Stimulated activated CD4-positive, alpha-beta T cell treated with anti-CD3 and anti-CD28 coated beads, Interleukin-4, amount 100 ng/mL, for 4 hours (primary cell): Measurements from ENCODE around the gene METAP1D.

Experiments
- DNase-seq, 2 experiments: peaks; one replicate each; pipeline ENCODE4 v3.0.0-alpha.2; 2020

Gene METAP1D

DNA sequence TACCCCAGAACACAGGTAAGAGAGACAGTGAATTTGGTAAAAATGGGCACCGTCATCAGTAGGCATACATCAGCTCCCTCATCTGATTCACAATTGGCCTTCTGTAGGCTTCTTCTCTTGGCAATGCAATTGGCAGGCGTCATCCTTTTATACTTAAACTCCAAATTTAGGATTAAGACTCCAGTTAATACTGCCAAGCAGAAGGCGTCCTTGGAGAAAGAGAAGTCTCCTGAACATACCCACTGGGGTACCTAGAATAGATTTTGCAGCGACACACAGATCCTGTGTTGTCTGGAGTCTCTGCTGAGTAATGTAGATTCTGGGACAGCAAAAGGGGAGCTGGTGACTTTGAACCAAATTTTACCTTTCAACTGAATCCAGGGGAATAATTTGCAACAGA is 592 bp upstream of the METAP1D start:
- DNase-seq, result no peak

GRCh38 chr2:172000696-172001361 is 1.1 kb downstream of the METAP1D start:
- DNase-seq, result no peak

GRCh38 chr2:172007372-172007771 is 7.6 kb downstream of the METAP1D start:
- DNase-seq, result no peak

DNA sequence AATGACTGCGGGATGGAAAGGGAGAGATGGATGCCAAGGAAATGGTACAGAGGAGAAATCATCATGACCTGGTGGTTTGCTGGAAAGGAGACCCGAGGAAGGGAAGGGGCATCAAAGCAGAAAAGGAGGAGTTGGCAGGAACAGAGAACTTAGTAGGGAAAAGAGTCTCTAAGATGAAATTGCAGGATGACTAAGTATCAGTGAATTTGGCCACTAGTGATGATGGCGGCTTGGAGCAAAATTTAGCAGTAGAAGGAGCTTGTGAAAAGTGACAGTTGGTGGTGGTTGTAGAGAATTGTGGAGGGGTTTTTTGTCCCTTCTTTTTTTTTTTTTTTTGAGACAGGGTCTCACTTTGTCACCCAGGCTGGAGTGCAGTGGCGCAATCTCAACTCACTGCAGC is 10.1 kb downstream of the METAP1D start:
- DNase-seq, result no peak

- DNase-seq, result no peak
These were observed 12.2 kb downstream of the METAP1D start for GRCh38 chr2:172011812-172012575.

DNA sequence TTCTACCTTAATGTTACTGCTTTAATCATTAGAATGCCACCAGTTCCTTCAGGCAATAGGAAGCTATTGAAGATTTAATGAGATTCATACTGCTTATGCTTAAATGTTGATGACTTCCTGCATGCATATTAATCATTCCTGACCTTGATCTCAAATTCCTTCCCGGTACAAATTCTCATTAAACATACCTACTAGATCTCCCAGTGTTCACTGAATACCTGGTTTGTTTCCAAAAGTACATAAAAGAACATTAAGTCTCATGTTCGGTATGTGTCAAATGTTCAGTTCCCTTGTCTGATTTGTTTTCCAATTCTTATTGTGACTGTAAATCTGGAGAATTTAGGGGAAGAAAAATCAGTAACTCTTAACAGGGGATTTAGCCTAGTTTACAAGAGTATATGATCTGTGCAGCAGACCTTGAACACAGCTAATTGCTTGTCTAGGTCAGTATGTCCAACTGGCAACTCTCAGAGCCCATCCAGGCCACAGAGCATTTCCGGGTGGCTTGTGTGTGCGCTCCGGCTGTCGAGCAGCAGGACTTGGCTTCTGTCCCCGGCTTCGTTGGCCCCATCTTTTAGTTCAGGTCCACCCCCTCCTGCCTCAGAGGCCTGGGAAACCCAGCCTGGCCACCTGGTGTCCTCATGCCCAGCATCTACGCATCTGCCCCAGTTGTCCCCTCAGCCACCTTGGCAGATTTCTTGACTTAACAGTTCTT is 13.1 kb downstream of the METAP1D start:
- no peak for DNase-seq

- no peak for DNase-seq
These were observed 13.6 kb downstream of the METAP1D start for GRCh38 chr2:172013396-172013795.

DNA sequence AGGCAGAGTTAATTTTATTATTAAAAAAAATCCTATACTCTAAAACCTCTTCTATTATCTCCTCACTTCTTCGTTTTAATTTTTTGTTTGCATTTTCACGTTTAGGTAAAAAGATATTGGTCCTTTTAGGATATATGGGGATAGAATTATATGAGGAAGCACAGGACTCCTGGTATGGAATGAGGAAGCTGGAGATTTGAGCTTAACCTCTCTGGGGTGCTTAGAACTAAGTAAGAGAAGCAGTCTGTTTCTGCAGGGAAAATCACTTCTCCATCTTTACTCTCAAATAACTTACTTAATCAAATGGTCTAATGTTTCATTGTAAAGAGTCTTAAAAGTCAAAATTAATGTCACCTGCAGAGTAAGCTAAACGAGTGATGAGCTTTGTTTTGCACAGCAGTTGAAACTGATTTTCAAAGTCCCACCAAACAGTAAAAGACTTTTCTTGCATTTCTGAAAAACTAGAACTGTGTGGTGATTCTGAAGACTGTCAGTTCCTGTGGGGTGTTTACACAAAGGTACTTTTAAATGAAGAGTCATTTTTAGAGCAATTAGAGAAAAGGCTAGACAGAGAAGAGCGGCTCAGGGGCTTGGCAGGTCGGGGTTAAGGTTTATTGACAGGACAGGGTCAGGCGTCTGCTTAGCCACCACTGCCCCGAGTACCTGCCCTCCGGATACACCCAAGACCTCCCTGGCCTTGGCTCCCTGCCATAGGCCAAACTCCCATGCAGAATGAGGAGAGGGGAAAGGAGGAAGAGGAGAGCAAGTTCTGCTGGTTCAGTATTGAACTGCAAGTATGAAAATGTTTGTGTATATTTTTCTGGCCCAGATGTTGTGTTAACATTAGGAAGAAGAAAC is 21.6 kb downstream of the METAP1D start:
- no peak for DNase-seq

GRCh38 chr2:172021955-172022354 is 22.2 kb downstream of the METAP1D start:
- DNase-seq, result no peak

DNA sequence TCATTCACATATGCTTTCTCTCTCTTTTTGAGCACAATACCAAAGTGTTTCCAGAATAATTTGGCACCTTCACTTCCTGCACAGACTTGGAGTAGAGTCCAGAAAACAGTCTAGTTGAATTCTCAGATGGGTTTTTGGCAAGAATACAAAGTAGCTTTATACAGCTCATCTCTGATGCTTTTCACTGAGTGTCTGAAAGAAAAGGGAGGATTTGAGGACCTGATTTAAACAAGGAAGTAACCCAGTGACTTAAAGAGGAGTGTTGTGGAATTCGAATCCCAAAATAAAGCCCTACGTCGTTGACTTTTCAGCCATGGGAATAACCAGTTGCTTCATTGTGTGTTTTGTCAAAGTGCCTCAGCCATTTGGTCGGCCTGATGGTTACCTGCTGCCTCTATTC is 31.8 kb downstream of the METAP1D start:
- DNase-seq, result no peak

DNA sequence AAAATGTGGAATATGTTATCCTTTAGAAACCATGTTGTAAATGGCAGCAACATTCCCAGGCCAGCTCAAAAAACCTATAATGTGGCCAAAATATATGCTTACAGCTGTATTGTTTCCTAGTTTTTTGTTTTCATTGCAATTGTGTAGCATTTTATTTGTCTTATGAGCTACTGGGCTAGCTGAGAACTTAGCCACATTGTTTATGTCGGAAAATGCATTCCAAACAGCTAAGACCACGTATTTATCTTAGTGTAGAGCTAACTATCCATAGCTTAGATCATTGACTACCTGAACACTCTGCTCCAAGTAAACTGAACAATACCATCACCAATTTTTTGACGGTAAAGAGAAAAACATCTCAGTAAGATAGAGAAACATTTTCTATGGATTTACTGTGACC is 38.4 kb downstream of the METAP1D start:
- no peak for DNase-seq

GRCh38 chr2:172038604-172039003 is 38.9 kb downstream of the METAP1D start:
- no peak for DNase-seq

DNA sequence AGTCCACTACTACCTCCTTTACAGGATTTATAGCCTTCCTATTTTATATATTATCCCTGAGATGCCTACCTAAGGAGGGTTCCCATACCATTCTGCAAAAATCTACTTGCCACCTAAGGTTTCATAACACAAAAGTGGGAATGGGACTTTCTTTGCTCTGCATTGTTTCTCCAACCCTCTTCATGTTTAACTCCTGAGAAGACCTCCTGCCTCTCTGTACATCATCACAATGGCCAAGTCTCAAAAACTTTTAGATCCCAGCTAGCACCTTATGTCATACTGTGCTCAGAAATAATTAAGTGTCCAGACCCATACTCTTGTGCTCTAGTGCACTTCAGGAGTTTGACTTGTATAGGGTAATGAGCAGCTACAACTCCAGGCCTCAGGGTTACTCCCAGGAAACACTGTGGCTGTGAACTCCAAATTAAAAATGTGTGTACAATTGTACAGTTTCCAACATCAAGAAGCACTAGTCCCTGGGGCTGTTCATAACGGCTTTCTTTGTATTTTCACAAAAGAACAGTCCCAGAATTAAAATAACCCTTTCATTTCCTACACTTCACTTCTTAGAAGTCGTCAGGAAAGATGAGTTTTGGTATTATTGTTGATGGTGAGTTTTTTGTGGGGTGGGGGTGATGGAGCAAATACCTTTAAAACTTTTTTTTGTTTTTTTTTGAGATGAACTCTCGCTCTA is 39.4 kb downstream of the METAP1D start:
- DNase-seq, result no peak

DNA sequence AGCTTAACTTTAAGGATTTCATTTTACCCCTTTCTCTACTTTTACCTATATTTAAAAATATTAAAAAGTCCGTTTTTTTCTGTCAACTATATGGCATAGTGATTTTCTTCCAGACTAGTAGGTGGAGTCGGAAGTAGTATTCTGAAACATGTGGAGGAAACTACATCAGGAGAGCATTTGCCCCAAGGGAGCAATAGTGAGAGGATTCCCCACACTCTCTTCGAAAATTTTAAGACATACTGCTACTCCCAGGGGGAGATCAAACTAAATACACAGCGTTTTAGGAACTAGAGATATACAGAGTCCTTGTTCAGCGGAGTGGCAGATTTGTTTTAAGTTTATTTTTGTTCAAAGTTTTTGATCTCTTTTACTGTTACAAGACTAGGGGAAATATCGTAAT is 40.6 kb downstream of the METAP1D start:
- no peak for DNase-seq

GRCh38 chr2:172046080-172046678 is 46.4 kb downstream of the METAP1D start:
- DNase-seq, result no peak

DNA sequence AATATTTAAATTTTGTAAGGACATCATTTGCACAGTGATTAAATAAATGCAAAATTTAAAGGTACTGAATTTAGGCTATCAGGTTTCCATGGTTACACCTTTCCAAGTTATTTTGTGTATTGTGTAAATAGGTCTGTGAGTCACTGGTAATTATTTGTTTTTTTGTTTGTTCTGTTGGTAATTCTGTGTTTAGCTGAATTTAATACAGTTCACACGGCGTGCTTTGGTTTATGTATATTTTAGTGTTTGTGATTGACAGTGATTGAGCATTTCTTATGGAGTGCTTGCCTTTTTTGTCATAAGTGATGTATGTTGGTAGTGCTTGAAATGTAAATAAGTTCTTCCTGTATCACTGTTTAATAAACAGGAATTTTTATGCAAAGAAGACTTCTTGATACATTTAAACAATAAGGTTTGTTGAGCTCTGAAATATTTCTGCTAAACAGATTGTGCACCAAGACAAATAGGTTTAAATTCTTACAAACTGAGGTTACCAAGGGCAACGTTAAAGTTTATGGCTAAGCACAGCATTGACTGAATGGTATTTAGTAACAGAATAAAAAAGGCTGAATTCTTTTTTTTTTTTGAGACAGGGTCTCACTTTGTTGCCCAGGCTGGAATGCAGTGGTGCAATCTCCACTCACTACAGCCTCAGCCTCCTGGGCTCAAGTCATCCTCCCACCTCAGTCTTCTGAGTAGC is 47.3 kb downstream of the METAP1D start:
- no peak for DNase-seq

GRCh38 chr2:172047566-172048507 is 48.1 kb downstream of the METAP1D start:
- no peak for DNase-seq

DNA sequence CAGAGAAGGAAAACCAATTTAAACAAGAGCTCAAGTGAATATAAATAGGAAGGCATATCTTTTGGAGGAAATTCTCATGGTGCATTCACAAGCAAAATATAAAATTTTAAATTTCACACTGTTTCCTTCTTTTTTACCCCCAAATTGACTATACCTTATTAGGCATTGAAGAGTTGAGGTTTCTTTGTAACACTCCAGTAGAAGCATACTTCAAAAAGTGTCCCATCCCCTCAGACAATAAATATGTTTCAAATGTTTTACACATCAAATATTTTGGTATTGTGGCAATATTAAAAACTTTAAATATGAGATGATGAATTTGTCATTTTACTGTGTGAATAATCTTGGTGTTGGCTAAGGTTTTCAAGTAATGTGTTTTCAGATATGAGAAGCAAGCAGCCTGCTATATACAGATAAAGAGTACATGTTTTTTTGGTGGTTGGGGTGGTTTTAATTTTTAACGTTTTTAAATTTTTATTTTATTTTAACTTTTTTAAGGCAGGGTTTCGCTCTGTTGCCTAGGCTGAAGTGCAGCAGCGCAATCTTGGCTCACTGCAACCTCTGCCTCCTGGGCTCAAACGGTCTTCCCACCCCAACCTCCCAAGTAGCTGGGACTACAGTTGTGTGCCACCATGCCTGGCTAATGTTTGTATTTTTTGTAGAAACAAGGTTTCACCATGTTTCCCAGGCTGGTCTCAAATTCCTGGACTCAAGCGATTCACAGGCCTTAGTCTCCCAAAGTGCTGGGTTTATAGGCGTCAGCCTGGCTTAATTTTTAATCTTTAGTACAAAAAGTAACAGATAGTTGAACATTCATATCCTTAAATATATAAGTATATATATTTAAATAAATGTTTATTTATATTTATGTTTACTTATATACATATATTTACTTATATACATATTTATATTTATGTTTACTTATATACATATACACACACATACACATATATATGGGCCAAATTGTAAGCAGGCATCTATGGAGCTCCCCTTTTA is 49.1 kb downstream of the METAP1D start:
- no peak for DNase-seq
